ENCODE data around the gene GLIS1. TPM values are rescaled to one million over a fixed set of nuclear protein-coding genes. Genes with fewer than 3 reads are reported as not detected.

Gene GLIS1
- total and polyA plus RNA-seq, 2 of the 8 experiments (the other 6 are each of a cell fraction or from before 2014, with no cell fraction given), result 0.15 to 0.22 TPM

GRCh38 chr1:53547231-53547790 is 191.7 kb downstream of the GLIS1 start:
- no peak for FAIRE-seq
- H3K4ac ChIP-seq (replicated peaks; ENCODE audit: insufficient read length, low read depth, low read length), result no peak overlapping the region
- no peaks in the 10 kb centered on the region for H3K79me1 ChIP-seq (ENCODE audit: low read depth, low read length)
- no peak overlapping the region for H2AK5ac ChIP-seq (ENCODE audit: low read depth, low read length)
- TF ChIP-seq NANOG (IDR thresholded peaks at IDR 0.05; ENCODE audit: insufficient read depth, low read depth, low read length, poor library complexity, severe bottlenecking), result no peak
- TF ChIP-seq YY1 (IDR thresholded peaks at IDR 0.05; ENCODE audit: low read depth, low read length), result no peak
- TF ChIP-seq SP2 (IDR thresholded peaks at IDR 0.05; ENCODE audit: low read length), result no peak
- no peak for TF ChIP-seq KDM5A (IDR thresholded peaks at IDR 0.05; ENCODE audit: low read length)
- TF ChIP-seq EP300 (IDR thresholded peaks at IDR 0.05; ENCODE audit: borderline replicate concordance in 1 of 2, low read depth in 2 of 2, low read length in 2 of 2), result no peak
- TF ChIP-seq, protein P1, sequence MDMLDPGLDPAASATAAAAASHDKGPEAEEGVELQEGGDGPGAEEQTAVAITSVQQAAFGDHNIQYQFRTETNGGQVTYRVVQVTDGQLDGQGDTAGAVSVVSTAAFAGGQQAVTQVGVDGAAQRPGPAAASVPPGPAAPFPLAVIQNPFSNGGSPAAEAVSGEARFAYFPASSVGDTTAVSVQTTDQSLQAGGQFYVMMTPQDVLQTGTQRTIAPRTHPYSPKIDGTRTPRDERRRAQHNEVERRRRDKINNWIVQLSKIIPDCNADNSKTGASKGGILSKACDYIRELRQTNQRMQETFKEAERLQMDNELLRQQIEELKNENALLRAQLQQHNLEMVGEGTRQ (IDR thresholded peaks at IDR 0.05; ENCODE audit: low read length), result no peak
- H3K9me3 ChIP-seq (ENCODE audit: insufficient read depth in 2 of 2, low read depth in 1 of 2, low read length in 1 of 2), result no peaks in the 10 kb centered on the region
- H2BK15ac ChIP-seq (ENCODE audit: low read length), result no peak overlapping the region
- no peak overlapping the region for H3K56ac ChIP-seq (replicated peaks; ENCODE audit: insufficient read length, low read depth, low read length)
- H2BK12ac ChIP-seq (ENCODE audit: low read depth, low read length), result no peak overlapping the region
- H2AFZ ChIP-seq (ENCODE audit: low read length), result no peak overlapping the region
- H3K36me3 ChIP-seq (ENCODE audit: control insufficient read depth in 2 of 4, insufficient read depth in 4 of 4, low read length in 3 of 4), result no peaks in the 10 kb centered on the region
- no peak overlapping the region for H2BK5ac ChIP-seq (ENCODE audit: low read depth, low read length)
- CTCF ChIA-PET (ENCODE audit: partially characterized antibody), result no interaction called here
- DNase-seq (ENCODE audit: low read depth in 1 of 2, low spot score in 2 of 2), result no peak
- 0 out of 7 replicates have a peak, but pooled peaks cover 0 to 2% (median 0%) of the 10 kb centered on the region in 4 experiments for H3K27me3 ChIP-seq (replicated peaks in 1 of 4; ENCODE audit: control insufficient read depth in 3 of 4, extremely low read depth in 1 of 4, insufficient read depth in 3 of 4, low read length in 3 of 4)
- no peak overlapping the region for H4K8ac ChIP-seq (ENCODE audit: extremely low read depth, insufficient read depth, low read length)
- H2BK20ac ChIP-seq (ENCODE audit: low read length), result no peak overlapping the region
- WGBS, 2 experiments (ENCODE audit: extremely low coverage in 1 of 2, insufficient coverage in 1 of 2, insufficient read length in 1 of 2, insufficient replicate concordance in 2 of 2, low coverage in 1 of 2, low lambda C conversion rate in 2 of 2, missing lambda C conversion rate in 1 of 2), result 89% methylated on average over 10 of the region's 10 CpGs; no CpG with 5 or more reads in 1 of the 2 experiments
- H3K9ac ChIP-seq (replicated peaks in 1 of 4; ENCODE audit: extremely low read depth in 1 of 4, low read depth in 3 of 4, low read length in 3 of 4), result no peak overlapping the region
- POLR2A ChIA-PET (ENCODE audit: partially characterized antibody), result no interaction called here
- H3K23me2 ChIP-seq (ENCODE audit: low read depth, low read length), result peaks cover 3% of the 10 kb centered on the region
- no peak overlapping the region for H2BK120ac ChIP-seq (replicated peaks; ENCODE audit: low read depth, low read length)
- H4K5ac ChIP-seq (ENCODE audit: insufficient read length, low read depth, low read length), result no peak overlapping the region
- H3K4me1 ChIP-seq (replicated peaks in 1 of 4; ENCODE audit: control insufficient read depth in 3 of 4, insufficient read depth in 4 of 4, low read length in 3 of 4), result peaks cover 0 to 11% (median 7%) of the 10 kb centered on the region in 4 experiments; a peak in 6 of 7 replicates
- H3K23ac ChIP-seq (ENCODE audit: insufficient read length), result no peak overlapping the region
- no peaks in the 10 kb centered on the region for H4K20me1 ChIP-seq (replicated peaks in 1 of 2; ENCODE audit: control insufficient read depth in 1 of 2, insufficient read depth in 2 of 2, low read length in 2 of 2)
- no peak overlapping the region for H3K14ac ChIP-seq (ENCODE audit: insufficient read length)
- H3K27ac ChIP-seq (ENCODE audit: low read depth, low read length), result no peak overlapping the region
- no peak overlapping the region for H3K4me3 ChIP-seq (ENCODE audit: extremely low read depth in 1 of 4, insufficient read depth in 2 of 4, low read depth in 3 of 4, low read length in 4 of 4)
- H3K18ac ChIP-seq (ENCODE audit: extremely low read depth, low read length), result no peak overlapping the region
- no peak overlapping the region for H3K4me2 ChIP-seq (ENCODE audit: insufficient read depth in 1 of 2, low read depth in 2 of 2, low read length in 2 of 2)
- no peak overlapping the region for H4K91ac ChIP-seq (replicated peaks; ENCODE audit: insufficient read length, low read length)
- no peaks in the 10 kb centered on the region for H3K79me2 ChIP-seq (ENCODE audit: control insufficient read depth in 1 of 2, insufficient read depth in 2 of 2, low read length in 2 of 2)

Measured in H1 (cell line).